Measurements from ENCODE around the gene MSI2. TPM values are rescaled to one million over a fixed set of nuclear protein-coding genes. Genes with fewer than 3 reads are reported as not detected.

The MSI2 gene
- total and polyA plus RNA-seq, 12 donors: 25.5 to 135 (median 121) TPM

DNA sequence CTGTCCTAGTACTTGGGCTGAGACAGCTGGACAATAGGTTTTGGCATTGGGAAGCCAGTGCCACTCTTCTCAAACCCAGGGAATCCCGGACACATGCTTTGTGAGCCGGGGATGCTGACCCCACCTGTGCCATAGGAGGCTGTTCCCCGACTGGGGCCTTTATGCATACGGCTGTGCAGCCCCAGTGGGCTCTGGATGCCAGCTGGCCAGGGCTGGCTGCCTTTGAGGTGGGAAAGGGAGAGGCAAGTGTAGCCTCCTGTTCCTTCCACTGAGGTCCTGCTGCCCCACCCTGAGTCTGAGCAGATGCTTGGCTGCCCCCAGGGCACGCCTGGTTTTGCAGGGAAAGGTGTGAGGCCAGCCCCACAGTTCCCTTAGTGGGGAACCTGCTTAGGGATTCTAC, 383.1 kb downstream of the MSI2 start:
- H3K27me3 ChIP-seq: no peaks in the 10 kb centered on the region
- no peaks in the 10 kb centered on the region for H3K9me3 ChIP-seq
- peaks cover 0 to 13% (median 0%) of the 10 kb centered on the region in 9 donors for H3K36me3 ChIP-seq
- intact Hi-C loops (cut with DNase I): no loop called here
- H3K4me3 ChIP-seq: no peak overlapping the region
- H3K27ac ChIP-seq: no peak overlapping the region
- WGBS, 2 donors: 87 to 96% methylated on average over 5 of the region's 5 CpGs
- TF ChIP-seq, protein P1, sequence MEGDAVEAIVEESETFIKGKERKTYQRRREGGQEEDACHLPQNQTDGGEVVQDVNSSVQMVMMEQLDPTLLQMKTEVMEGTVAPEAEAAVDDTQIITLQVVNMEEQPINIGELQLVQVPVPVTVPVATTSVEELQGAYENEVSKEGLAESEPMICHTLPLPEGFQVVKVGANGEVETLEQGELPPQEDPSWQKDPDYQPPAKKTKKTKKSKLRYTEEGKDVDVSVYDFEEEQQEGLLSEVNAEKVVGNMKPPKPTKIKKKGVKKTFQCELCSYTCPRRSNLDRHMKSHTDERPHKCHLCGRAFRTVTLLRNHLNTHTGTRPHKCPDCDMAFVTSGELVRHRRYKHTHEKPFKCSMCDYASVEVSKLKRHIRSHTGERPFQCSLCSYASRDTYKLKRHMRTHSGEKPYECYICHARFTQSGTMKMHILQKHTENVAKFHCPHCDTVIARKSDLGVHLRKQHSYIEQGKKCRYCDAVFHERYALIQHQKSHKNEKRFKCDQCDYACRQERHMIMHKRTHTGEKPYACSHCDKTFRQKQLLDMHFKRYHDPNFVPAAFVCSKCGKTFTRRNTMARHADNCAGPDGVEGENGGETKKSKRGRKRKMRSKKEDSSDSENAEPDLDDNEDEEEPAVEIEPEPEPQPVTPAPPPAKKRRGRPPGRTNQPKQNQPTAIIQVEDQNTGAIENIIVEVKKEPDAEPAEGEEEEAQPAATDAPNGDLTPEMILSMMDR (IDR thresholded peaks at IDR 0.05): no peak
- ATAC-seq (no peak), DNase-seq (no peak)
- no peaks in the 10 kb centered on the region for H3K4me1 ChIP-seq

DNA sequence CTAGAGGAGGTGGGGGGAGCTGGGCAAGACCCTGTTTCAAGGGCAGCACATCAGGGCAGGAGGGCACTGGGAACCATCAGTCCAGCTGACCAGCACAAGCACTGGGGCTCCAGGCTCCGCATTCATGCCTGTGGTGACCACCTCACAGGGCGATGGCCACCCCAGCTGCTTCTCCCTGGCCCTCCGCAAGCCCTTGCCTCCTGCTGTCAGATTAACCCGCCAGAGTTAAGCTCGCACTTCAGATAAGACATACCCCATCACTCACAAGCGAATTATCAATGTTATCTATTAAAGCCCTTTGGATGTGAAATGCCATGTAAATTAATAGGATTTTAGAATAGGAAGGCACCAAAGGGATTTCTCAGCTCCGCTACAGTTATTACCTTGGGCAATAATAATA, 383.8 kb downstream of the MSI2 start:
- TF ChIP-seq, protein P1 (IDR thresholded peaks at IDR 0.05): no peak
- intact Hi-C loops (cut with DNase I): no loop called here
- WGBS, 2 donors: 85 to 94% methylated on average over 7 of the region's 7 CpGs
- ATAC-seq (no peak), DNase-seq (no peak)
- Histone ChIP-seq H3K4me3 (no peak overlapping the region), H3K27me3 (no peaks in the 10 kb centered on the region), H3K27ac (no peak overlapping the region), H3K4me1 (no peaks in the 10 kb centered on the region), H3K9me3 (no peaks in the 10 kb centered on the region), H3K36me3 (peaks cover 0 to 15% (median 0%) of the 10 kb centered on the region in 9 donors)

DNA sequence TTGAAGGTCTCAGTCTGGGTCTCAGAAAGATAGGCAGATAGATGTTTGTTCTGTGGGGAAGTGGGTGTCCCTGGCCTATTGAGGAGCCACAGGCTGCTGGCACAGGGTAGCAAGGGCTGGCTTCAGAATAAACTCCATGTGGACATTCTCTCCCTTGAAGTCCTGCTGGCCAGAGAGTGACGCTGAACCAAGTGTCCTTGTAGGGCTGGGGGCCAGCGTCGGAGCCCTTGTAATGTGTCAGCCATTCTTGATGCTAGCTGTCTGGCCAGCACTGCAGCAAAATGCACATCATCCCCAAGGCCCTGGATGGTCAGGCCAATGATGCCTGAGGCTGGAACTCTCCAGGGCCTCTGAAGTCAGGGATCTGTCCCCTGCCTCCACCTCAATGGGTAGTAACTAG, 385.4 kb downstream of the MSI2 start:
- 93 to 96% methylated on average over 3 of the region's 3 CpGs for WGBS, 2 donors
- H3K27me3 ChIP-seq: no peaks in the 10 kb centered on the region
- ATAC-seq (no peak), DNase-seq (no peak)
- H3K4me1 ChIP-seq: no peaks in the 10 kb centered on the region
- no peak overlapping the region for H3K27ac ChIP-seq
- H3K9me3 ChIP-seq: no peaks in the 10 kb centered on the region
- H3K36me3 ChIP-seq: peaks cover 0 to 15% (median 0%) of the 10 kb centered on the region in 9 donors
- no peak overlapping the region for H3K4me3 ChIP-seq
- TF ChIP-seq, protein P1 (IDR thresholded peaks at IDR 0.05): no peak
- intact Hi-C loops (cut with DNase I): no loop called here

DNA sequence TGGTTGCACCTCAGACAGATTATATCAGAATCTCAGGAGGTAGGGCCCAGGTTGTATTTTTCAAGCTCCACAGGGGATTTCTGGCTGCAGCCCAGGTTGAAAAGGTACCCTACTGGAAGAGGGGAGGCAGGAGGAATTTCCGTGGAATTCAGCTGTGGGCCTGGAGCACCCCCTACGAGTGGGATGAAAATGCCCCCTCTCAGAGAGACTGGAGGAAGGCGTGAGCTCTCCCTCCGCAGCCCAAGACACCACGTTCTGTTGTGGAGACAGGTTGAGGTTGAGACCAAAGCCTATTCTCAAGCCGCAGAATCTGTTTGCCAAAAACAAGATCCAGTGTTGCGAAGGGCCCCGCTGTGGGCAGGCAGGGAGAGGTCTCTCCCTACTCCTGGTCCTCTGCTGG, 386.7 kb downstream of the MSI2 start:
- TF ChIP-seq, protein P1 (IDR thresholded peaks at IDR 0.05): no peak
- DNase-seq: no peak
- intact Hi-C loops (cut with DNase I): no loop called here
- H3K36me3 ChIP-seq: peaks cover 0 to 8% (median 0%) of the 10 kb centered on the region in 9 donors
- no peaks in the 10 kb centered on the region for H3K9me3 ChIP-seq
- no peaks in the 10 kb centered on the region for H3K4me1 ChIP-seq
- no peak overlapping the region for H3K4me3 ChIP-seq
- H3K27ac ChIP-seq: no peak overlapping the region
- no peak for ATAC-seq
- 93 to 95% methylated on average over 8 of the region's 8 CpGs for WGBS, 2 donors
- H3K27me3 ChIP-seq: no peaks in the 10 kb centered on the region
